Duodenal mucosa (tissue), 2 donors: ENCODE measurements around the gene RECQL.
"Not testable (repeated sequence)": the region's sequence is repeated elsewhere in the genome, so short reads cannot be mapped to it uniquely, and the experiment has no call there.

Source experiments
- H3K27ac ChIP-seq: one replicate; pipeline ENCODE4 v1.7.0; 2013; ENCODE audit warnings: low read depth, low read length
- H3K27me3 ChIP-seq, 2 donors: one replicate each; pipeline ENCODE4 v1.7.0; 2013; ENCODE audit warnings: low read length in 2 of 2, control low read depth in 1 of 2; ENCODE audit not compliant: insufficient read depth in 2 of 2, control insufficient read depth in 1 of 2
- H3K36me3 ChIP-seq, 2 donors: one replicate each; pipeline ENCODE4 v1.7.0; 2013; ENCODE audit warnings: low read length in 2 of 2, control low read depth in 1 of 2; ENCODE audit not compliant: insufficient read depth in 2 of 2, control insufficient read depth in 1 of 2
- H3K4me1 ChIP-seq, 2 donors: one replicate each; pipeline ENCODE4 v1.7.0; 2013; ENCODE audit warnings: low read length in 2 of 2, control low read depth in 1 of 2; ENCODE audit not compliant: insufficient read depth in 2 of 2, control insufficient read depth in 1 of 2
- H3K4me3 ChIP-seq, 2 donors: one replicate each; pipeline ENCODE4 v1.7.0; 2013; ENCODE audit warnings: low read length in 2 of 2, low read depth in 1 of 2
- H3K9ac ChIP-seq, 2 donors: one replicate each; pipeline ENCODE4 v1.7.0; 2013; ENCODE audit warnings: low read length in 2 of 2, low read depth in 1 of 2
- H3K9me3 ChIP-seq, 2 donors: one replicate each; pipeline ENCODE4 v1.7.0; 2013; ENCODE audit warnings: low read length in 2 of 2, control low read depth in 1 of 2; ENCODE audit not compliant: control insufficient read depth in 1 of 2

RECQL gene

GRCh38 chr12:21434699-21435098 lies 66.7 kb downstream of the RECQL start:
- no peak overlapping the region for H3K27ac ChIP-seq
- no peaks in the 10 kb centered on the region for H3K9me3 ChIP-seq
- no peak overlapping the region for H3K9ac ChIP-seq
- no peaks in the 10 kb centered on the region for H3K36me3 ChIP-seq
- H3K27me3 ChIP-seq = peaks cover 3 to 19% of the 10 kb centered on the region in 2 donors
- H3K4me1 ChIP-seq = peaks cover 13 to 19% of the 10 kb centered on the region in 2 donors
- H3K4me3 ChIP-seq = no peak overlapping the region

- H3K4me3 ChIP-seq = no peak overlapping the region
Observed at GRCh38 chr12:21433525-21433924, 67.9 kb downstream of the RECQL start.

GRCh38 chr12:21429994-21430393 lies 71.4 kb downstream of the RECQL start:
- H3K9me3 ChIP-seq = no peaks in the 10 kb centered on the region
- no peaks in the 10 kb centered on the region for H3K36me3 ChIP-seq
- no peaks in the 10 kb centered on the region for H3K4me1 ChIP-seq
- H3K9ac ChIP-seq = no peak overlapping the region
- no peak overlapping the region for H3K27ac ChIP-seq
- no peak overlapping the region for H3K4me3 ChIP-seq
- H3K27me3 ChIP-seq = peaks cover under 1 to 13% of the 10 kb centered on the region in 2 donors

More at GRCh38 chr12:21433525-21433924, 67.9 kb downstream of the RECQL start:
- Histone ChIP-seq H3K27ac (no peak overlapping the region), H3K4me1 (peaks cover 7% of the 10 kb centered on the region in 2 donors), H3K27me3 (peaks cover 3 to 19% of the 10 kb centered on the region in 2 donors), H3K9ac (no peak overlapping the region), H3K36me3 (no peaks in the 10 kb centered on the region), H3K9me3 (no peaks in the 10 kb centered on the region)

GRCh38 chr12:21428241-21428640 lies 73.2 kb downstream of the RECQL start:
- Histone ChIP-seq H3K4me3 (no peak overlapping the region), H3K27ac (no peak overlapping the region), H3K36me3 (no peaks in the 10 kb centered on the region), H3K4me1 (no peaks in the 10 kb centered on the region), H3K9me3 (no peaks in the 10 kb centered on the region), H3K9ac (no peak overlapping the region), H3K27me3 (no peaks in the 10 kb centered on the region)

GRCh38 chr12:21419009-21419699 lies 82.3 kb downstream of the RECQL start:
- not testable (repeated sequence) for H3K4me1 ChIP-seq, H3K27ac ChIP-seq, H3K9me3 ChIP-seq

More at GRCh38 chr12:21419009-21419699, 82.3 kb downstream of the RECQL start:
- not testable (repeated sequence) for H3K9ac ChIP-seq, H3K36me3 ChIP-seq, H3K27me3 ChIP-seq, H3K4me3 ChIP-seq
